ENCODE results near the gene MRPS35. TPM values are rescaled to one million over a fixed set of nuclear protein-coding genes. Genes with fewer than 3 reads are reported as not detected.

MRPS35 gene
- total RNA-seq = 53.6 and 54.0 TPM in 2 replicates

DNA sequence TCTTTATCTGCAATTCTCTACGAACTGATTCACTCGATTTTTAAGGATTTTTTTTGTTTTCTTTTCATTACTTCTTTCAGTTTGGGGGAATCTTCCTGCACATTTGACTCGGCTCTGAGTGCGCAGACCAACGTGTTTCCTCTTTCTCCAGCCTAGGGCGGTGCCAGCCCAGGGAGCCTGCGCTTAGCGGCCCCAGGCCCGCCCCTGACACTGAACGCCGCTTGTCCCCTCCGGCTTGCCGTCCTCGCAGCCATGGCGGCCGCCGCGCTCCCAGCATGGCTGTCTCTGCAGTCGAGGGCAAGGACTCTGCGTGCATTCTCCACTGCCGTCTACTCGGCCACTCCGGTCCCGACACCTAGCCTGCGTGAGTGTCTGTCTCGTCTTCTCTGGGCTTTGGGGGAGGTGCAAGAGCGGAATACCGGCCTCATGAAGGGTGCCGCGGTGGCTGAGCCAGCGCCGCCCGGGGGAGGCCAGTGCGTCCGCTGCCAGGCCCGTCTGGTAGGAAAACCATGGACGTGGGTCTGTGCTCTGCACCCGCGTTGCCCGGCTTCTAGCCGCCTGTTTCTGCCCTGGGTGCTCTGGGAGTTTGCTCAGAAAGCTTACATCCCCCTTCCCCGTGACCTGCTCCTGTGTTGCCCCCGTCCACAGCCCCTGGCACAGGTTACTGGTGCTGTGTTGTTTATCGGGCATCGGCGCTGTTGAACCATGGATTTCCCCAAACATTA lies at the start of gene MRPS35:
Gene MRPS35, plus strand, starts transcription at position 241 of the 725 bp plus-strand sequence. Its CDS starts 12 bp downstream, at position 253.
- peak; percentile 90 for DNase-seq (ENCODE audit: low spot score)
- Mint-ChIP-seq H3K9me3 (no peaks in the 10 kb centered on the region), H3K36me3 (ENCODE audit: low read depth) (peaks cover 28% of the 10 kb centered on the region), H3K27me3 (ENCODE audit: low read depth) (peaks cover 7% of the 10 kb centered on the region), H3K4me3 (ENCODE audit: low read depth) (peak within 1 kb of the TSS; percentile 95), H3K27ac (peak within 1 kb of the TSS; percentile 94), H3K4me1 (ENCODE audit: low read depth) (peaks cover 21% of the 10 kb centered on the region)
- intact Hi-C loops (cut with micrococcal nuclease) = loop anchor here (1.0 to 2.0 kb wide), 3 partner anchors 112 to 772 kb away; partner anchors contain the start of gene FGFR1OP2

GRCh38 chr12:27665704-27666103 lies 44.9 kb upstream of the MRPS35 start:
- Mint-ChIP-seq H3K9me3 (no peaks in the 10 kb centered on the region), H3K27ac (no peak overlapping the region), H3K4me3 (ENCODE audit: low read depth) (no peak overlapping the region), H3K4me1 (ENCODE audit: low read depth) (peaks cover 6% of the 10 kb centered on the region), H3K36me3 (ENCODE audit: low read depth) (peaks cover 13% of the 10 kb centered on the region), H3K27me3 (ENCODE audit: low read depth) (no peaks in the 10 kb centered on the region)
- intact Hi-C loops (cut with micrococcal nuclease) = no loop called here
- no peak for DNase-seq (ENCODE audit: low spot score)

DNA sequence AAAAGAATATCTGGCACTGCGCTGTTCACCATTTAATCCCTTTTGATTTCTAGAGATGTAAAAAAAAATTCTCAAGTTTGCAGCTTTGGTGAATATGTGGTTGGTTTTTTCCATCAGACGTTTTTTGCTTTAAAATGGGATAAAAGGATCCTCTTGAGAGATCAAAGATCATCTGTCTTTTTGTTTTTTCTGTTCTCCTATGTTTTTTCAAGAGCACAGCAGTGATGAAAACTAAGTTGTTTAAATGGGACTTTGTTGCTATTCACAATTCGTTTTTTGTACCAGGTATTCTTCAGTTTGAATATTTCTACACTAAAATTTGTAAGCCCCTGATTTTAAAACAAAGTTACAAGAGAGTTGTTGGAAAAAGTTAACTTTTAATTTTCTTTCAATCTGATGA lies 44.1 kb upstream of the MRPS35 start:
- Mint-ChIP-seq H3K4me3 (ENCODE audit: low read depth) (no peak overlapping the region), H3K27me3 (ENCODE audit: low read depth) (no peaks in the 10 kb centered on the region), H3K4me1 (ENCODE audit: low read depth) (peaks cover 2% of the 10 kb centered on the region), H3K27ac (no peak overlapping the region), H3K9me3 (no peaks in the 10 kb centered on the region), H3K36me3 (ENCODE audit: low read depth) (peaks cover 10% of the 10 kb centered on the region)
- DNase-seq (ENCODE audit: low spot score) = no peak
- intact Hi-C loops (cut with micrococcal nuclease) = no loop called here

DNA sequence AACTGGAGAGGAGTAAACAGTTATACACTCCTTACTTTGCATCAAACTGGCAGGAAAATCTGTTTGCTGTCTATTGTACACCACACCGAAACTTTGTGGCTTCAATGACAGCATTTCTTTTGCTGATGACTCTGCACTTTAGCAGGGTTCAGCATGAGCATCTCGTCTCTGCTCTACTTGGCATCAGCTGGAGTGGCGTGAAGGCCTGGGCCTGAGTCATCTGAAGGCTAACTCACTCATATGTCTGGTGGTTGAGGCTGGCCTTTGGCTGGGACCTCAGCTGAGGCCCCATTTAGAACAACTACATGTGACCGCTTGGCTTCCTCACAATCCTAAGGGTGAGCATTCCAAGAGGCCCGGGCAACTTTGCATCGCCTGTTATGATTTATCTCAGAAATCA lies 43.1 kb upstream of the MRPS35 start:
- Mint-ChIP-seq H3K4me3 (ENCODE audit: low read depth) (no peak overlapping the region), H3K36me3 (ENCODE audit: low read depth) (peaks cover 8% of the 10 kb centered on the region), H3K27me3 (ENCODE audit: low read depth) (no peaks in the 10 kb centered on the region), H3K4me1 (ENCODE audit: low read depth) (no peaks in the 10 kb centered on the region), H3K27ac (no peak overlapping the region), H3K9me3 (no peaks in the 10 kb centered on the region)
- DNase-seq (ENCODE audit: low spot score) = no peak
- intact Hi-C loops (cut with micrococcal nuclease) = no loop called here

DNA sequence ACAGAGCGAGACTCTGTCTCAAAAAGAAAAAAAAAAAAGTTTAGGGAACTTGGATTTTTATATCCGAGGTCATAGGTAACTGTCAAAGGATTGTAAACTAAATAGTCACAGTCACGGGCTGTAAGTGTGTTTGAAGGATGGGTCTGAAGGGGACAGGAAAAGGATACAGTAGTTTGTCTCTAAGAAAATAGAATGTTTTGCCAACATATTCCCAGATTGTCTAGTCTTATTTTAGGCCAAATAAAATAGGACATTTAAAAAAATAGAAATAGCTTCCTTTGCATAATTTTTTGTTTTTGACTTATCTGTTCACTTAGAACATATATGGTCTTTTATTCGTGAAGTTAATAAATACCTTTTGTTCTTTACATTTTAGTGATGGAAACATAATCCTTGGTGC lies 38.6 kb upstream of the MRPS35 start:
- H3K27ac Mint-ChIP-seq = no peak overlapping the region
- H3K27me3 Mint-ChIP-seq (ENCODE audit: low read depth) = no peaks in the 10 kb centered on the region
- H3K4me3 Mint-ChIP-seq (ENCODE audit: low read depth) = no peak overlapping the region
- no peaks in the 10 kb centered on the region for H3K9me3 Mint-ChIP-seq
- H3K36me3 Mint-ChIP-seq (ENCODE audit: low read depth) = no peaks in the 10 kb centered on the region
- intact Hi-C loops (cut with micrococcal nuclease) = no loop called here
- H3K4me1 Mint-ChIP-seq (ENCODE audit: low read depth) = no peaks in the 10 kb centered on the region
- no peak for DNase-seq (ENCODE audit: low spot score)

DNA sequence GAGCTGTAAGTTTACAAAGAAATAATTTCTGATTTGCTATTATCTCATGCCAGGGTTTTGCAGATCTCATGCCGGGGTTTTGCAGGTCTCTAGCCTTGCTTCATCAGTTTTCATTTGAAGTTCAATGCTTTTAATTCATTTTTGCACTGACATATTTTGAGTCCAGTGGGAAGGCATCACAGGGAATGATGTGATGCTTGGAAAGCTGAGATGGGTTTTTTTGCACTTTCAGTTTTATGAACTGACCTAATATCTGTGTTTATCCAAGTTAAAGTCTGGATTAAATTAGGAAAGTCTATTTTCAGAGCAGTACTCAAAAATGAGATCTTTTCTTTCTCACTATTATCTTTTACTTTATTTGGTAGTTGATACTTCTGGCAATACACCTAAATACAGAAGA lies 38.0 kb upstream of the MRPS35 start:
- Mint-ChIP-seq H3K4me3 (ENCODE audit: low read depth) (no peak overlapping the region), H3K27ac (no peak overlapping the region), H3K27me3 (ENCODE audit: low read depth) (no peaks in the 10 kb centered on the region), H3K9me3 (no peaks in the 10 kb centered on the region), H3K36me3 (ENCODE audit: low read depth) (no peaks in the 10 kb centered on the region), H3K4me1 (ENCODE audit: low read depth) (no peaks in the 10 kb centered on the region)
- no peak for DNase-seq (ENCODE audit: low spot score)
- intact Hi-C loops (cut with micrococcal nuclease) = no loop called here

GRCh38 chr12:27673101-27673718 lies 37.4 kb upstream of the MRPS35 start:
- intact Hi-C loops (cut with micrococcal nuclease) = no loop called here
- H3K36me3 Mint-ChIP-seq (ENCODE audit: low read depth) = no peaks in the 10 kb centered on the region
- H3K4me1 Mint-ChIP-seq (ENCODE audit: low read depth) = no peaks in the 10 kb centered on the region
- DNase-seq (ENCODE audit: low spot score) = no peak
- no peak overlapping the region for H3K27ac Mint-ChIP-seq
- no peak overlapping the region for H3K4me3 Mint-ChIP-seq (ENCODE audit: low read depth)
- no peaks in the 10 kb centered on the region for H3K27me3 Mint-ChIP-seq (ENCODE audit: low read depth)
- no peaks in the 10 kb centered on the region for H3K9me3 Mint-ChIP-seq

- H3K9me3 Mint-ChIP-seq = no peaks in the 10 kb centered on the region
- no peak overlapping the region for H3K4me3 Mint-ChIP-seq (ENCODE audit: low read depth)
- H3K36me3 Mint-ChIP-seq (ENCODE audit: low read depth) = peaks cover 3% of the 10 kb centered on the region
- no peaks in the 10 kb centered on the region for H3K27me3 Mint-ChIP-seq (ENCODE audit: low read depth)
- no peak overlapping the region for H3K27ac Mint-ChIP-seq
- no peak for DNase-seq (ENCODE audit: low spot score)
- intact Hi-C loops (cut with micrococcal nuclease) = no loop called here
- no peaks in the 10 kb centered on the region for H3K4me1 Mint-ChIP-seq (ENCODE audit: low read depth)
These were observed 35.6 kb upstream of the MRPS35 start for GRCh38 chr12:27674989-27675388.

GRCh38 chr12:27680619-27681018 lies 30.0 kb upstream of the MRPS35 start:
- intact Hi-C loops (cut with micrococcal nuclease) = no loop called here
- H3K9me3 Mint-ChIP-seq = no peaks in the 10 kb centered on the region

DNA sequence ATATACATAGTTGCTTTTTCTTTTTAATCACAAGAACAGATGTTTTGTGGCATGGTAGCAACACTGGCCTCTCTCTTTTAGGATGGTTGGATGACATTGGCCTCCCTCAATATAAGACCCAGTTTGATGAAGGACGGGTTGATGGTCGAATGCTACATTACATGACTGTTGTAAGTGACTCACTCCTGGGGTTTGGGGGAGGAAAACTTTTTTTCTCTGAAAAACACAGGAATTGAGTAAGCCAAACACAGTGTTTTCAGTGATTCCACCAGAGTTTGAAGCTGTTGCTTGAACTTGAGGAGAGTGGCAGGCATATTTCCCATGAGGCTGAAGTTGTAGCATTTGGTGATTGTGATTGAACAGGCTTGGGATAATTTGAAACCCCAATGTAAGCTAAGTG lies 28.1 kb upstream of the MRPS35 start:
- peaks cover 11% of the 10 kb centered on the region for H3K36me3 Mint-ChIP-seq (ENCODE audit: low read depth)
- no peak overlapping the region for H3K27ac Mint-ChIP-seq
- H3K4me3 Mint-ChIP-seq (ENCODE audit: low read depth) = no peak overlapping the region
- no peaks in the 10 kb centered on the region for H3K27me3 Mint-ChIP-seq (ENCODE audit: low read depth)
- intact Hi-C loops (cut with micrococcal nuclease) = no loop called here
- no peak for DNase-seq (ENCODE audit: low spot score)
- H3K4me1 Mint-ChIP-seq (ENCODE audit: low read depth) = no peaks in the 10 kb centered on the region
- H3K9me3 Mint-ChIP-seq = no peaks in the 10 kb centered on the region

More at GRCh38 chr12:27680619-27681018, 30.0 kb upstream of the MRPS35 start:
- no peak overlapping the region for H3K27ac Mint-ChIP-seq
- no peaks in the 10 kb centered on the region for H3K27me3 Mint-ChIP-seq (ENCODE audit: low read depth)
- H3K4me3 Mint-ChIP-seq (ENCODE audit: low read depth) = no peak overlapping the region
- H3K36me3 Mint-ChIP-seq (ENCODE audit: low read depth) = peaks cover 11% of the 10 kb centered on the region
- no peak for DNase-seq (ENCODE audit: low spot score)
- no peaks in the 10 kb centered on the region for H3K4me1 Mint-ChIP-seq (ENCODE audit: low read depth)

DNA sequence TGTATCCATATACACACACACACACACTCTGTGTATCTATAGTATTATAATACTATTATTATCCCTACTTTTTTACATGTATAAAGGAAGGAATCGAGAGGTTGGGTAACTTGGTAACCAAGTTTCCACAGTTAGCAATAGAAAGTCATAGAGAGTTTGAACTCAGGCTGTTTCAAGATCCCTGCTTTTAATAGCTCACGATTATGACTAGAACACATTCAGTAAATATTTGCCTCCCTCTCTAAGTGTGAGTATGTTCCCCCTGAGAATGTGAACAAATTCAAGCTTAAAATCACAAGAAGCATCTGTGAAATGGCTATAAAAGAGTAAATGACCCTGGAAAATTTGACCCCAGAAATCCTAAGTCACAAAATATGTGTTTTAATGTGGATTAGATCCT lies 25.4 kb upstream of the MRPS35 start:
- intact Hi-C loops (cut with micrococcal nuclease) = no loop called here
- H3K27ac Mint-ChIP-seq = no peak overlapping the region
- H3K4me1 Mint-ChIP-seq (ENCODE audit: low read depth) = no peaks in the 10 kb centered on the region
- H3K4me3 Mint-ChIP-seq (ENCODE audit: low read depth) = no peak overlapping the region
- peaks cover 10% of the 10 kb centered on the region for H3K36me3 Mint-ChIP-seq (ENCODE audit: low read depth)
- no peak for DNase-seq (ENCODE audit: low spot score)
- no peaks in the 10 kb centered on the region for H3K9me3 Mint-ChIP-seq
- no peaks in the 10 kb centered on the region for H3K27me3 Mint-ChIP-seq (ENCODE audit: low read depth)

- no peak overlapping the region for H3K27ac Mint-ChIP-seq
- H3K4me1 Mint-ChIP-seq (ENCODE audit: low read depth) = no peaks in the 10 kb centered on the region
- no peaks in the 10 kb centered on the region for H3K27me3 Mint-ChIP-seq (ENCODE audit: low read depth)
- H3K36me3 Mint-ChIP-seq (ENCODE audit: low read depth) = peaks cover 5% of the 10 kb centered on the region
- intact Hi-C loops (cut with micrococcal nuclease) = no loop called here
- H3K4me3 Mint-ChIP-seq (ENCODE audit: low read depth) = no peak overlapping the region
- H3K9me3 Mint-ChIP-seq = no peaks in the 10 kb centered on the region
- no peak for DNase-seq (ENCODE audit: low spot score)
These were observed 24.5 kb upstream of the MRPS35 start for GRCh38 chr12:27686147-27686546.

- DNase-seq (ENCODE audit: low spot score) = no peak
- Mint-ChIP-seq H3K27me3 (ENCODE audit: low read depth) (no peaks in the 10 kb centered on the region), H3K27ac (no peak overlapping the region), H3K9me3 (no peaks in the 10 kb centered on the region), H3K4me3 (ENCODE audit: low read depth) (no peak overlapping the region), H3K4me1 (ENCODE audit: low read depth) (no peaks in the 10 kb centered on the region), H3K36me3 (ENCODE audit: low read depth) (peaks cover 4% of the 10 kb centered on the region)
- intact Hi-C loops (cut with micrococcal nuclease) = no loop called here
These were observed 22.0 kb upstream of the MRPS35 start for GRCh38 chr12:27688671-27689070.
